K562 (cell line): ENCODE measurements around the gene NUP50.

ENCODE experiments used
- EZH2 ChIP-seq: IDR thresholded peaks from 2 replicates; pipeline ENCODE4 v1.6.1; 2012; ENCODE audit warnings: low read depth, mild to moderate bottlenecking, inconsistent platforms, low read length, borderline replicate concordance
- GABPA ChIP-seq: fragments of 200-800 bp; sonication (Bioruptor generic); conservative IDR thresholded peaks from 2 replicates; pipeline ENCODE4 v1.6.1; 2016; ENCODE audit warnings: low read depth, missing genetic modification characterization, missing compliant biosample characterization
- HDAC3 ChIP-seq: fragments of 450-650 bp; IDR thresholded peaks from 2 replicates; pipeline ENCODE4 v1.6.1; 2018; ENCODE audit warnings: borderline replicate concordance, mild to moderate bottlenecking, moderate library complexity; ENCODE audit not compliant: partially characterized antibody
- HNRNPH1 ChIP-seq: fragments of 200-400 bp; formaldehyde crosslinking; optimal IDR thresholded peaks from 2 replicates; pipeline ENCODE3; 2017; ENCODE audit warnings: low read depth, mild to moderate bottlenecking, low read length, moderate library complexity
- RB1 ChIP-seq: fragments of 450-650 bp; IDR thresholded peaks from 2 replicates; pipeline ENCODE4 v1.6.1; 2017; ENCODE audit warnings: low read depth, mild to moderate bottlenecking
- ZBTB17 ChIP-seq: fragments of 450-650 bp; formaldehyde crosslinking; IDR thresholded peaks from 2 replicates; pipeline ENCODE4 v1.4.0; 2020; ENCODE audit warnings: mild to moderate bottlenecking

GRCh38 chr22:45120440-45120839 lies 43.3 kb upstream of the NUP50 start:
- no peak for TF ChIP-seq ZBTB17
- no peak for TF ChIP-seq GABPA
- TF ChIP-seq EZH2 = no peak
- no peak for TF ChIP-seq HNRNPH1
- TF ChIP-seq RB1 = no peak
- TF ChIP-seq HDAC3 = no peak
